IMR-90 (cell line): ENCODE results near the gene CCDC40.

ENCODE experiments used
- BHLHE40 ChIP-seq: fragments of 150-350 bp; IDR thresholded peaks from 2 replicates; pipeline ENCODE4 v1.6.1; 2016; ENCODE audit warnings: mild to moderate bottlenecking, low read depth, low read length
- CEBPB ChIP-seq: IDR thresholded peaks from 2 replicates; pipeline ENCODE4 v1.6.1; 2012; ENCODE audit warnings: low read depth, low read length, improper control_type of control experiment
- CHD1 ChIP-seq: IDR thresholded peaks from 2 replicates; pipeline ENCODE4 v1.6.1; 2012; ENCODE audit warnings: low read depth, low read length, improper control_type of control experiment
- CTCF ChIP-seq: conservative IDR thresholded peaks from 2 replicates; pipeline ENCODE4 v1.5.1; 2012; ENCODE audit warnings: mild to moderate bottlenecking, low read depth, low read length, improper control_type of control experiment
- FOS ChIP-seq: fragments of 150-350 bp; IDR thresholded peaks from 2 replicates; pipeline ENCODE4 v1.6.1; 2016; ENCODE audit warnings: low read depth, low read length
- MAFK ChIP-seq: IDR thresholded peaks from 2 replicates; pipeline ENCODE4 v1.6.1; 2012; ENCODE audit warnings: low read depth, low read length, improper control_type of control experiment
- MAZ ChIP-seq: IDR thresholded peaks from 2 replicates; pipeline ENCODE4 v1.6.1; 2012; ENCODE audit warnings: low read depth, mild to moderate bottlenecking, low read length, improper control_type of control experiment, moderate library complexity, borderline replicate concordance
- MXI1 ChIP-seq: IDR thresholded peaks from 2 replicates; pipeline ENCODE4 v1.6.1; 2012; ENCODE audit warnings: low read depth, mild to moderate bottlenecking, low read length, moderate library complexity, borderline replicate concordance
- POLR2A ChIP-seq: IDR thresholded peaks from 2 replicates; pipeline ENCODE4 v1.6.1; 2012; ENCODE audit warnings: mild to moderate bottlenecking, low read depth, low read length
- RAD21 ChIP-seq: IDR thresholded peaks from 2 replicates; pipeline ENCODE4 v1.6.1; 2012; ENCODE audit warnings: low read length, improper control_type of control experiment
- RCOR1 ChIP-seq: IDR thresholded peaks from 2 replicates; pipeline ENCODE4 v1.6.1; 2012; ENCODE audit warnings: mild to moderate bottlenecking, low read length, improper control_type of control experiment; ENCODE audit not compliant: insufficient replicate concordance
- RFX5 ChIP-seq: IDR thresholded peaks from 2 replicates; pipeline ENCODE4 v1.8.0; 2012; ENCODE audit warnings: low read depth, mild to moderate bottlenecking, low read length, moderate library complexity
- SMC3 ChIP-seq: fragments of 150-350 bp; IDR thresholded peaks from 2 replicates; pipeline ENCODE4 v1.6.1; 2016; ENCODE audit warnings: low read depth, mild to moderate bottlenecking, antibody characterized with exemption, low read length, moderate library complexity

DNA sequence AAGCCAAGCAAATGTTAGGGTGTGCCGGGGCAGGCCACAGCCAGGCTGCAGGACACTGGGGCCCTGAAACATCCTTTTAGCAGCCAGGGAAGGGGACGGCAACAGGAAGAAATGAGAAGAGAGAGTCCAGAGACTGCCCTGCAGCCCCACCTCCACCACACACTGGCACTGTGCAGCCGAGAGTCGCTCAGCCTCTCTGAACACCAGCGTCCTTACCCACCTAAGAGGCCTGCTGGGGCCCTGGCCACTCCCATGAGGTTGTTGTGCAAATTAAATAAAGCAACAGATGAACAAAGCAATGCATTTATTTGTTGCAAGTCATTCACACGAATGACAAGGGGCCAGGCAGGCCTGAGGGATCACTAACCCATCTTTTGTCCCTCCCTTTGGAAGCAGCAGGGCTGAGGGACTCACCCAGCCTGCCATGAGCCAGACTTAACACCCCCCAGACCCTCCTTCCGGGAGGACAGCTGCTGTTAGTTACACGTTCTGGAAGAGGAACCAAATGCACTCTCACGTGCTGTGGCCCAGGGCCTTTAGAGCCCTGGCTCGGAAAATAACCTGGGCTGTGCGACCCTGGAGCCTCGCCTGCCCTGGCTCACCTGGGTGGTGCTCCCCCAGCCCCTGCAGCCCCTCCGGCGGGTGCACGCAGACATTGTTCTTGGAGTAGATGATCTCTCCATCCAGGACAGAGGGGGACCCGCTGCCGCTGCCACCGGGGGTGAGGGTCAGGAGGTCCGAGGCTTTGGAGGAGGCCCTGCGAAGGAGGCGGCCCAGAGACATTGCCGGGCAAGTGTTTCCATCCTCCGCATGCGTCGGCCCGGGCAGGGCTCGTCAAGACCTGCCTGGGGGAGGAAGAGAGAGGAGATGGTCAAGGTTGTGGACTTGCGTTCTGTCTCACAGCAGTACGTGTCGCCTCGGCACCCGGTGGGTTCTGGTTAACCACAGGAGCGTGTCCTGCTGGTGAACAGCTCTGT lies 23.4 kb upstream of the CCDC40 start:
- TF ChIP-seq CTCF (no peak), POLR2A (no peak), CEBPB (no peak), RAD21 (no peak), FOS (no peak), SMC3 (no peak), MAFK (no peak), MXI1 (no peak), RCOR1 (no peak), CHD1 (no peak), RFX5 (no peak), MAZ (no peak), BHLHE40 (no peak)
